Measurements from ENCODE around the gene OR10G4. TPM values are rescaled to one million over a fixed set of nuclear protein-coding genes. Genes with fewer than 3 reads are reported as not detected.
"Not testable (repeated sequence)": the region's sequence is repeated elsewhere in the genome, so short reads cannot be mapped to it uniquely, and the experiment has no call there.

Gene OR10G4
- total RNA-seq, 1 experiment from 2014 or later = not detected

GRCh38 chr11:123979311-123979710 is 33.5 kb upstream of the OR10G4 start:
- intact Hi-C loops (cut with micrococcal nuclease; ENCODE audit: unreplicated experiment) = no loop called here
- H3K4me1 Mint-ChIP-seq (ENCODE audit: low read depth, unreplicated experiment) = no peaks in the 10 kb centered on the region
- CTCF ChIA-PET = no interaction called here
- no peaks in the 10 kb centered on the region for H3K36me3 Mint-ChIP-seq (ENCODE audit: insufficient read depth, unreplicated experiment)
- TF ChIP-seq CTCF (IDR thresholded peaks at IDR 0.05; ENCODE audit: unreplicated experiment) = no peak
- no peak overlapping the region for H3K27ac Mint-ChIP-seq (ENCODE audit: unreplicated experiment)
- no TSS peak for BruUV-seq (replicated peaks)
- H3K9me3 Mint-ChIP-seq (ENCODE audit: low read depth, unreplicated experiment) = peaks cover 11% of the 10 kb centered on the region
- no peak overlapping the region for H3K4me3 Mint-ChIP-seq (ENCODE audit: low read depth, unreplicated experiment)
- no peaks in the 10 kb centered on the region for H3K27me3 Mint-ChIP-seq (ENCODE audit: unreplicated experiment)
- DNase-seq = no peak

- H3K9me3 Mint-ChIP-seq (ENCODE audit: low read depth, unreplicated experiment) = peaks cover 14% of the 10 kb centered on the region
- no peaks in the 10 kb centered on the region for H3K4me1 Mint-ChIP-seq (ENCODE audit: low read depth, unreplicated experiment)
- no peak for DNase-seq
- H3K4me3 Mint-ChIP-seq (ENCODE audit: low read depth, unreplicated experiment) = no peak within 1 kb of the TSS
- no peaks in the 10 kb centered on the region for H3K36me3 Mint-ChIP-seq (ENCODE audit: insufficient read depth, unreplicated experiment)
- CTCF ChIA-PET = no interaction called here
- no peaks in the 10 kb centered on the region for H3K27me3 Mint-ChIP-seq (ENCODE audit: unreplicated experiment)
- BruUV-seq (replicated peaks) = no TSS peak
- H3K27ac Mint-ChIP-seq (ENCODE audit: unreplicated experiment) = no peak within 1 kb of the TSS
- TF ChIP-seq CTCF (IDR thresholded peaks at IDR 0.05; ENCODE audit: unreplicated experiment) = no peak
- intact Hi-C loops (cut with micrococcal nuclease; ENCODE audit: unreplicated experiment) = no loop called here
These were observed 17.7 kb upstream of the OR10G4 start, which contains the start of gene OR10G6 for GRCh38 chr11:123995119-123995518. TSS of gene OR10G6 (minus strand) at chr11:123995161. CDS start at chr11:123995161, 0 bp downstream.

- H3K27me3 Mint-ChIP-seq (ENCODE audit: unreplicated experiment); H3K27ac Mint-ChIP-seq (ENCODE audit: unreplicated experiment); H3K4me1 Mint-ChIP-seq (ENCODE audit: low read depth, unreplicated experiment); H3K4me3 Mint-ChIP-seq (ENCODE audit: low read depth, unreplicated experiment); CTCF ChIA-PET; DNase-seq; H3K9me3 Mint-ChIP-seq (ENCODE audit: low read depth, unreplicated experiment); BruUV-seq (replicated peaks); intact Hi-C loops (cut with micrococcal nuclease; ENCODE audit: unreplicated experiment); H3K36me3 Mint-ChIP-seq (ENCODE audit: insufficient read depth, unreplicated experiment): not testable (repeated sequence)
These were observed 3.0 kb downstream of the OR10G4 start for GRCh38 chr11:124015837-124016236.

- Mint-ChIP-seq H3K27me3 (ENCODE audit: unreplicated experiment) (no peaks in the 10 kb centered on the region), H3K36me3 (ENCODE audit: insufficient read depth, unreplicated experiment) (no peaks in the 10 kb centered on the region), H3K4me3 (ENCODE audit: low read depth, unreplicated experiment) (no peak within 1 kb of the TSS), H3K9me3 (ENCODE audit: low read depth, unreplicated experiment) (no peaks in the 10 kb centered on the region), H3K4me1 (ENCODE audit: low read depth, unreplicated experiment) (no peaks in the 10 kb centered on the region), H3K27ac (ENCODE audit: unreplicated experiment) (no peak within 1 kb of the TSS)
- no peak for DNase-seq
- CTCF ChIA-PET = no interaction called here
- no TSS peak for BruUV-seq (replicated peaks)
- intact Hi-C loops (cut with micrococcal nuclease; ENCODE audit: unreplicated experiment) = no loop called here
- TF ChIP-seq CTCF (IDR thresholded peaks at IDR 0.05; ENCODE audit: unreplicated experiment) = no peak
These were observed 13.7 kb downstream of the OR10G4 start, which contains the start of gene OR10G8 for GRCh38 chr11:124026498-124026897. TSS of gene OR10G8 (plus strand) at chr11:124026798. CDS start at chr11:124029623, 2,825 bp downstream.

GRCh38 chr11:124036666-124037065 is 23.9 kb downstream of the OR10G4 start:
- BruUV-seq (replicated peaks) = no TSS peak
- no peak overlapping the region for H3K4me3 Mint-ChIP-seq (ENCODE audit: low read depth, unreplicated experiment)
- H3K4me1 Mint-ChIP-seq (ENCODE audit: low read depth, unreplicated experiment) = no peaks in the 10 kb centered on the region
- H3K9me3 Mint-ChIP-seq (ENCODE audit: low read depth, unreplicated experiment) = peaks cover 6% of the 10 kb centered on the region
- intact Hi-C loops (cut with micrococcal nuclease; ENCODE audit: unreplicated experiment) = no loop called here
- DNase-seq = no peak
- H3K36me3 Mint-ChIP-seq (ENCODE audit: insufficient read depth, unreplicated experiment) = no peaks in the 10 kb centered on the region
- CTCF ChIA-PET = no interaction called here
- H3K27me3 Mint-ChIP-seq (ENCODE audit: unreplicated experiment) = no peaks in the 10 kb centered on the region
- H3K27ac Mint-ChIP-seq (ENCODE audit: unreplicated experiment) = no peak overlapping the region
- TF ChIP-seq CTCF (IDR thresholded peaks at IDR 0.05; ENCODE audit: unreplicated experiment) = no peak

All from Calu3 (cell line).